Left renal pelvis (tissue), 4 donors: ENCODE measurements around the gene CFAP54. TPM values are rescaled to one million over a fixed set of nuclear protein-coding genes. Genes with fewer than 3 reads are reported as not detected.
"Not testable (repeated sequence)": the region's sequence is repeated elsewhere in the genome, so short reads cannot be mapped to it uniquely, and the experiment has no call there.

Source experiments
- DNase-seq, 4 donors: peaks; one replicate each; pipeline ENCODE4 v3.0.0-alpha.2; 2013; ENCODE audit warnings: low read depth in 4 of 4, low spot score in 3 of 4
- polyA plus RNA-seq, 4 donors: library from polyadenylated mRNA; unstranded; fragments of 120-200 nt; gene quantifications; one replicate each; pipeline ENCODE4 v1.2.1, GENCODE V29; 2013; ENCODE audit not compliant: insufficient read length in 4 of 4

The CFAP54 gene
- polyA plus RNA-seq, 4 donors, result 0.44 to 3.8 (median 2.7) TPM

- DNase-seq, result no peak
Measured at GRCh38 chr12:96590970-96591369, 101.6 kb downstream of the CFAP54 start.

GRCh38 chr12:96604374-96604773, 115.0 kb downstream of the CFAP54 start:
- not testable (repeated sequence) for DNase-seq

- no peak for DNase-seq
Measured at GRCh38 chr12:96605684-96606083, 116.3 kb downstream of the CFAP54 start.

GRCh38 chr12:96606134-96606533, 116.8 kb downstream of the CFAP54 start:
- DNase-seq, result no peak

GRCh38 chr12:96606644-96607043, 117.3 kb downstream of the CFAP54 start:
- DNase-seq, result no peak

- no peak for DNase-seq
Measured at GRCh38 chr12:96617178-96617577, 127.8 kb downstream of the CFAP54 start.

GRCh38 chr12:96623155-96623554, 133.8 kb downstream of the CFAP54 start:
- DNase-seq, result no peak

GRCh38 chr12:96623656-96624217, 134.4 kb downstream of the CFAP54 start:
- no peak for DNase-seq

- DNase-seq, result no peak
Measured at GRCh38 chr12:96635844-96636243, 146.5 kb downstream of the CFAP54 start.

GRCh38 chr12:96636895-96637294, 147.5 kb downstream of the CFAP54 start:
- DNase-seq, result no peak

GRCh38 chr12:96648923-96649322, 159.5 kb downstream of the CFAP54 start:
- DNase-seq, result no peak

GRCh38 chr12:96652870-96653269, 163.5 kb downstream of the CFAP54 start:
- DNase-seq, result no peak

GRCh38 chr12:96658075-96658474, 168.7 kb downstream of the CFAP54 start:
- no peak for DNase-seq

GRCh38 chr12:96669786-96670185, 180.4 kb downstream of the CFAP54 start:
- no peak for DNase-seq

GRCh38 chr12:96670334-96670899, 181.0 kb downstream of the CFAP54 start:
- no peak for DNase-seq

- not testable (repeated sequence) for DNase-seq
Measured at GRCh38 chr12:96675519-96675918, 186.1 kb downstream of the CFAP54 start.

- DNase-seq, result no peak
Measured at GRCh38 chr12:96677363-96677762, 188.0 kb downstream of the CFAP54 start.

- no peak for DNase-seq
Measured at GRCh38 chr12:96687719-96688118, 198.3 kb downstream of the CFAP54 start.

- DNase-seq, result no peak
Measured at GRCh38 chr12:96698521-96698920, 209.1 kb downstream of the CFAP54 start.

GRCh38 chr12:96698965-96699364, 209.6 kb downstream of the CFAP54 start:
- DNase-seq, result no peak

GRCh38 chr12:96701856-96702255, 212.5 kb downstream of the CFAP54 start:
- DNase-seq, result no peak

- DNase-seq, result no peak
Measured at GRCh38 chr12:96710127-96710745, 220.9 kb downstream of the CFAP54 start.
